ENCODE measurements around the gene CDIPT.

DNA sequence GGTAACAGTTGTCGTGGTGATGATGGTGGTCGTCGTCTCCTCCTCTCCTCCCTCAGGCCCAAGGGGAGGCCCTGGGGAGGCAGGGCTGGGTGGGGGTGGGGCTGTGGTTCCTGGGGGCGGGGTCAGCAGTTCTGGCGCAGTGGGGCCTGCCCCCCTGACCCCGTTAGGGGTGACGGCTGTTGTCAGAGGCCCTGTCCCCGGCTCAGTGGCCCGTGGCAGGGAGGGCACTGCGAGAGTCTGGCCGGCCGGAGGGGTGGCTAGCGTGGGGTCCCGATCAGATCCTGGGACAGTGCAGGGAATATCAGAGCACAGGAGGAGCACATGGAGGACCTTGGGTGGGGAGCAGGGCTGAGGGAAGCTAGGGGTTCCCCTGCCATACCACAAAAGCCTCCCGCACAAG lies 33.8 kb upstream of the CDIPT start:
- no peak for TF ChIP-seq SUZ12 (IDR thresholded peaks at IDR 0.05; ENCODE audit: extremely low read depth, insufficient read depth, insufficient read length)
- no peak for TF ChIP-seq ZNF274 (IDR thresholded peaks at IDR 0.05; ENCODE audit: low read depth, low read length)

Measured in NT2/D1 (cell line).